Activated CD4-positive, alpha-beta T cell treated with anti-CD3 and anti-CD28 coated beads, Interleukin-2, amount 50 U/mL, for 1 hour (primary cell): ENCODE measurements around the gene IP6K1.

Experiments
- DNase-seq: peaks from one replicate; pipeline ENCODE4 v3.0.0-alpha.2; 2020

Gene IP6K1

DNA sequence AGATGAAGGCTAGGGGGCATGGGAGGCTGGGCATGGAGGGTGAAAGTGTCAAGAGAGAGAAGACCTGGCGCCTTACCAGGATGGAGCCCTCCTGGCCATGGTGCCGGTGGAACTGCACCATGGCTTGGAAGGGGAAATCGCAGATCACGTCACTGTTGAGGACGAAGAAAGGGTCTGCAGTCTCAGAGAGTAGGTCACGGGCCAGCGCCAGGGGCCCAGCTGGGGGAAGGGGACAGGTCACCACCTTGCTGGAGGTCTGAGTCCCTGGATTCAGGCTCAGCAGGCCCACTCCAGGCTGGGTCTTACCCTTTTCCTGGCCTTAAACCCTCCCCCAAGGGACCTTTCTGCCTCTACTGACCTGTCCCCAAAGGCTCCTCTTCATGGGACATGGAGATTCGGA lies 63.4 kb downstream of the IP6K1 start:
- no peak for DNase-seq

DNA sequence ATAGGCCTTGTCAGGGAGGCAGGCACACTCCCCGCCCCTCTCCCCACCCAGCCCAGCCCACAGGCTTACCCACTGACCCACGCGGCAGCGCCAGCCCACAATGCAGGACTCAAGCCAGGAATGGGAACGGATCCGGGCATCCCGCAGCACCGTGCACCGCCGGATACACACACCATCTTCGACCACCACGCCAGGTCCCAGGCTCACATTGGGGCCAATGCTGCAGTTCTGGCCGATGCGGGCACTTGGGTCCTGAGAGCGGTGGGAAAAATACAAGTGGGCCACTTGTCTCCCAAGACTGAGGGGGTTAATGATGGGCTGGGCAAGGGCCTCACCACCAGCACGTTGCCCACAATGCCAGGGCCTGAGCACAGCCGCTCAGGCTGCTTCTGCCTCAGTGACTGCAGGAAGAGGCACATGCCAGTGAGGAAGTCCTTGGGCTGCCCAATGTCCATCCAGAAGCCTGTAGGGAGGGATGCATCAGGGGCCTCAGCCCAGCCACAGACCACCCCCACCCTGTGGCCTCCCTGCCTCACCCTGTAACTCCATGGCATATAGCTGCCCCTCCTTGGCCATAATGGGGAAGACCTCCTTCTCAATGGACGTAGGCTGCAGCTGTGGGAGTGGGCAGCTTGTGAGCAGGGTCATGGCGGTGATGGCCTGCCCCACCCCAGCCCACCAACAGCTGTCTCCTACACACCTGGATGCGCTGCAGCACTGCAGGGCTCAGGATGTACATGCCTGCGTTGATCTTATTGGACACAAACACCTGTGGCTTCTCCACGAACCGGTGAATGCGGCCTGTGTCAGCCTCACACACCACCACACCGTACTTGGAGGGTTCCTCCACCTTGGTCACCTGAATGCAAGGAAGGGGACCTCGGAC lies 64.2 kb downstream of the IP6K1 start:
- DNase-seq = no peak

DNA sequence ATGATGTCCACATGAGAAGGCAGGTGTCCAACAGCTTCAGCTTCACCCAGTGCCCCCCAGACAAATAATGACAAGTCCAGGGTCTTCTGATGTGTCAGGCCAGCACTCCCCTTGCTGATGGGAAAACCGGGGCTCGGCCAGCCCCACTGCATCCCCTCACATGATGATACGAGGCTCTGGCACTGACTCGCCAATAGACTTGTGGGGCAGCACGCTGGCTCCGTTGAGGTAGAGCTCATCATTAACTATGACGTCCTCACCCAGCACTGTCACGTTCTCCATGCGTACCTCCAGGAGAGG lies 64.8 kb downstream of the IP6K1 start:
- no peak for DNase-seq

DNA sequence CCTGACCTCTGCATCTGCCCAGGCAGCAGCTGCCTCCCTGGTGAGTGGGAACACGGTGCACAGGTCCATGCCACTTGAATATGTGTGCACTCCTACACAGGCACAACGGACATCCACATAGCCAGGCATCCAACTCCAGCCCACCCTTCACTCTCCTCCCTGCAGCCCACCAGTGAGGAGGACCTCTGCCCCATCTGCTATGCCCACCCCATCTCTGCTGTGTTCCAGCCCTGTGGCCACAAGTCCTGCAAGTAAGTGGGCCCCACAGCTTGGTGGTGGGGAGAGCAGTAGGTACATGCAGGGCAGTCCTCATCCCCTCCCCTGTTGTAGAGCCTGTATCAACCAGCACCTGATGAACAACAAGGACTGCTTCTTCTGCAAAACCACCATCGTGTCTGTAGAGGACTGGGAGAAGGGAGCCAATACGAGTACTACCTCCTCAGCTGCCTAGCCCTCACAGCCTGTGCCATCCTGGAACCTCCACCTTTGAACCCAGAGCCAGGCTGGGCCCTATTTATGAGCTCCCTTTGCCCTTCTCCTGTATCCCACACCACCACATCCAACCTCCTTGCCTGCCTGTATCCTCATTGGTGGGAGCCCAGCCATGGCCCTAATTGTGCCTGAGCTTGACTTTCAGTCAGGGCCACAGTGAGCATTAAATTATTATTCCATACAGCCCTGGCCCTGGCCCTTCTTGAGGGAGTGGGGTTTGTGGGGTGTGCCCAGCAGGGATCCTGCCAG lies 65.3 kb downstream of the IP6K1 start:
- no peak for DNase-seq

DNA sequence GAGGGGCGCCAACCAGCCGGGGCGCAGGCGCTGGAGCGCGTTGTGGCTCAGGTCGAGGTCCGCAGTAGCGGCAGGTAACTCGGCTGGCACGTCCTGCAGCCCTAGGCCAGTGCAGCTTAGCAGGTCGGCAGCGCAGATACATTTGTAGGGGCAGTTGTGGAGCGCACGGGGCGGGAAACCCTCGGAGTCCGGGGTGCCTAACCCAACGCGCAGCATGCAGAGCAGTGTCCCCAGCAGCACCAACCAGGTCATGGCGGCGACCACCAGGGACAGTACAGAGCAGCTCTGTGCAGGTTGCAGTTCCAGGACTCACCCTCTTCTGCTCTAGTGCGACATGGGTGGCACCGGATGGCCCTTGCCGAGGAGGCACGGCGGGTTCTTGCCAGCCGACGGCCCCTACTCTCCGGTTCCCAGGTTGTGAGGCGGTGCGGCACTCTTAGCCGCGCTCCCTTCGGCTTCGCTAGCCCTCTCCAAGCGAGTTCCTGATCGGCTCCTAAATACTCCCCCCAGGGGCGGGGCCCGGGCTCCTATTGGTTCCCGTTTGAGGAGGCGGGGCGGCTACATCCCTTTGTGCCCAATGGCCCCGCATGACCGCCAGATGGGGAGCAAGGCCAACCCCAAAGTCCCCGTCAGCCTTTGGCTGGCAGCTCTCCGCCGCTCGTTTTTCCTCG lies 67.0 kb downstream of the IP6K1 start, which contains the start of gene AMIGO3:
Gene AMIGO3 (minus strand): TSS at position 471 of the 671 bp plus-strand sequence. CDS start 219 bp downstream, at position 252.
- peak; percentile 91 for DNase-seq

DNA sequence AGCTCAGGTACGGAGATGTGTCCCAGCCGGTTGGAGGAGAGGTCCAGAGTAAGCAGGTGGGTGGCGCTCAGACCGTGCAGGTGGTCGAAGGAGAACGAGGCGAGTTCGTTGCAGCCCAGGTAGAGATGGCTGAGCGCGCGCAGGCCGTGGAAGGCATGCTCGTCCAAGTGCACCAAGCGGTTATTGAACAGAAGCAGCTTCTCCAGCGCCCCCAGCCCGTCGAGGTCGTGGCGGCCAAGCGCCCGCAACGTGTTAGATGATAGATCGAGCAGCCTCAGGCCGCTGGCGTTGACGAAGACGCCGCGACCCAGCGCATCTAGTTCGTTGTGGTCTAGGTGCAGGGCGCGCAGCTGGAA lies 67.5 kb downstream of the IP6K1 start:
- peak; percentile 17 for DNase-seq

DNA sequence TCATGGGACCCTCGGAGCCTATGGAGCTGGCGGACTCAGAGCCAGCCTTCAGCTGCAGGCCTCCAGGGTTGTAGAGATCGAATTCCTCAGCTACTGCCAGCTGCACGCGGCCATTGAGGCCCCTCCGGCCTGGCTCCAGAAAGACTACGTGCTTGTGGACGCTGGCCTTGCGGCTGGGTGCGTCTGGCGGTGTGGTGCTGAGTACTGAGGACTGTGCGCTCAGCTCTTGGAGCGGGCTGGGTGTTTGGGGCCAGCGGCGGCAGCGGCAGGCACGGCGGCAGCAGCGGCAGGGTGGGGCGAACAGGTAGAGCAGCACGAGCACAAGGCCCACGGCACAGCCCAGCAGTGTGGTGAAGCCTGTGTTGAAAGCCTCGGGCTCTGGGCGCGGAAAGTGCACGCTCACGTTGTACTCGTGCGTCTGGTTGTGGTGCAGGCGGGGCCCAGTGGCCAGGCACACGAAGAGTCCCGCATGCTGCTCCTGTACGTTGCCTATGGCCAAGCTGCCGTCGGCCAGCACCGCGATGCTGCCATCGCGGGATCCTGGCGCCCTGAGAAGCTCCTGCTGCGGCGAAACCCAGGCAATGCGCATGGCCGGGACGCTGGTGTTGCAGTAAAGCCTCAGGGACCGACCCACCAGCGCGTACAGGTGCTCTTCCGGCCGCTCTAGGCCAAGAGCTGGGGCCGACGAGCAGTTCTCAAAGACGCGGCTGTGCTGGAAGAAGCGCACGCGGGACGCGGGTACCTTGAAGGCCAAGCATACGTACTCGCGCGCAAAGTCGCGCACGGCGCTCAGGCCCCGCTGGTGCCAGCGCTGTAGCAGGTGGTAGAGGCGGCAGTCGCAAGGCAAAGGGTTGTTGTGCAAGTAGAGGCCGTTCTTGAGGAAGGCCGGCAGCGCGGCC lies 68.1 kb downstream of the IP6K1 start:
- no peak for DNase-seq

DNA sequence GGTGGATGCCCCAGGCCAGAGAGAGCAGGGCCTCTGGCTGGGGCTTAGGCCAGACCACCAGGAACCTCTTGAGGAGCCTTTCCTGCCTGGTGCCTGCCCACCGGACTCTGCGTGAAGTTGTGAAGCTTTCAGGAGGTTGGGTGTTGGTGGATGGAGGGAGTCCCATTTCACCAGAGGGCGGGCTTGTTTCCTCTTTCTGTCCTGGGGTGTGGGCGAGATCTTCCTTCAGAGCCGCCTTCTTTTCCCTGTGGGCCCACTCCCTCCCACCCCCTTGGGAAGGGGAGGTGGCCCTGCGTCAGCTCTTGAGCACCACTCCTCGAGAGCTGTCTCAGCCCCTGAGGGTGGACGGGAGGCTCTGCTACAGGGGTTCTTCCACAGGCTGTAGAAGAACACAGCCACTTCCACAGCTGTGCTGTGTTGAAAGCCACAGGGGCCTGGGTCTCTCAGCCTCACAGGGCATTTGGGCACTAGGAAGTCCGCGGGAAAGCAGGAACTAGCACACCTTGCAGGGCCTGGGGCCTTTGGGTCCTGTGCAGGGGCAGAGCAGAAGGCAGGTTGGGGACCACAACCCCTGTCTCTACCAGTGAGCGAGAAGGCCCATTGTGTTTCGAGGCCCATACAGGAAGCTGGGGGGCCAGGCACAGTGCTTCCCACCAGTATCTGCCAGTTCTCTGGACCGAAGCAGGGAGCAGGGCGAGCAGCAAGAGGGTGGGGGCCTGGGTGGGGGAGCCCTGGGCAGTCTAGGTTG lies 69.0 kb downstream of the IP6K1 start:
- DNase-seq = no peak

DNA sequence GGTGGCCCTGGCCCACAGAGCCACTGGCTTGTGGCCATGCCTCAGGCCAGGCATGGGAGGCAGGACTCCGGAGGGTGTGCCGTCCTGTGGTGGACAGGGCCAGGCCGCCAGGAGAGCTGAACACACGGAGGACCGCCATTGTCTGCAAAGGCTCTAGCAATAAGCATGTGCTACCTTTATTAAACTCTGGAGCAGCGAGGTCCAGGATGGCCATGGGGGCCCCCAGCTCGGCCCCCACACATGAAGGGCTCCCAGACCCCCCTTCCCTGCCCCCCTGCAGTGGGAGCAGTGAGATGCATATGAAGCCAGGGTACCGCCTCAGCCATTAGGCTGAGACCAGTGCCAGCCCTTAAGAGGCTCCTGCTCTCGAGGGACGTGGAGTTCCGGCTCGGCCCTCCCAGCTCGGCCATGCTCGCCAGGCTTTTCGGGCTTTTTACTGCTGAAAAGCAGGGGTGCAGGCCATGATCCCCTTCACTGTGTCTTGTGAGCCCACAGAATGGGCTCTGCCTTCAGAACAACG lies 69.6 kb downstream of the IP6K1 start:
- DNase-seq = no peak

DNA sequence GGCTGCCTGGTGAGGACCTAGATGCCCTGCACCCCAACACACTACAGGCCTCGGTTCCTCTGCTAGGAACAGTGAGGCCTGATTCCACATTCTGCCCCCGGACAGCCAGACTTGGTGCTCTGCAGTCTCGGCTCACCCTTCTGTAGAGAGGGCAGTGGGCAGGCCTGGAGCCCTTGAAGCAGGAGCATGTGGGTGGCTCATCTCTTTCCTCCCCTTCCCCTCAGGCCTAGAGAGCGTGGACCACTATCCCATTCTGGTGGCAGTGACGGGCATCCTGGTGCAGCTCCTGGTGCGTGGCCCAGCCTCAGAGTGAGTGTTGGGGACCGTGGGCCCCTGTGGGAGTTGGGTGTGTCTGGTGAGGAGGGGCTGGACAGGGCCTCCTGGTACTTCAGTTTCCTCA lies 70.2 kb downstream of the IP6K1 start:
- DNase-seq = no peak

DNA sequence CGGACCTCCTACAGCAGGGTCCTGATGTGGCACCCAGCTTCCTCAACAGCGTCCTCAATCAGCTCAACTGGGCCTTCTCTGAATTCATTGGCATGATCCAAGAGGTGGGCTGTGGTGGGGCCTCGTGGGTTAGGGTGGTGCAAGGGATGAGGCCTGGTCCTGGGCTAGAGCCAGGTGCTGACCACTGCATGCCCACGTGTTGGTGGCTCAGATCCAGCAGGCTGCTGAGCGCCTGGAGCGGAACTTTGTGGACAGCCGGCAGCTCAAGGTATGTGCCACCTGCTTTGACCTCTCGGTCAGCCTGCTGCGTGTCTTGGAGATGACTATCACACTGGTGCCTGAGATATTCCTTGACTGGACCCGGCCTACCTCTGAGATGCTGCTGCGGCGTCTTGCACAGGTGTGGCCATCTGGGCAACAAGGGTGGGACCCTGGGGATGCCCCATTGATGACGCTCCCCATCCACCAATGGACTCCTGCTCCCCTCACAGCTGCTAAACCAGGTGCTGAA lies 70.7 kb downstream of the IP6K1 start:
- no peak for DNase-seq

DNA sequence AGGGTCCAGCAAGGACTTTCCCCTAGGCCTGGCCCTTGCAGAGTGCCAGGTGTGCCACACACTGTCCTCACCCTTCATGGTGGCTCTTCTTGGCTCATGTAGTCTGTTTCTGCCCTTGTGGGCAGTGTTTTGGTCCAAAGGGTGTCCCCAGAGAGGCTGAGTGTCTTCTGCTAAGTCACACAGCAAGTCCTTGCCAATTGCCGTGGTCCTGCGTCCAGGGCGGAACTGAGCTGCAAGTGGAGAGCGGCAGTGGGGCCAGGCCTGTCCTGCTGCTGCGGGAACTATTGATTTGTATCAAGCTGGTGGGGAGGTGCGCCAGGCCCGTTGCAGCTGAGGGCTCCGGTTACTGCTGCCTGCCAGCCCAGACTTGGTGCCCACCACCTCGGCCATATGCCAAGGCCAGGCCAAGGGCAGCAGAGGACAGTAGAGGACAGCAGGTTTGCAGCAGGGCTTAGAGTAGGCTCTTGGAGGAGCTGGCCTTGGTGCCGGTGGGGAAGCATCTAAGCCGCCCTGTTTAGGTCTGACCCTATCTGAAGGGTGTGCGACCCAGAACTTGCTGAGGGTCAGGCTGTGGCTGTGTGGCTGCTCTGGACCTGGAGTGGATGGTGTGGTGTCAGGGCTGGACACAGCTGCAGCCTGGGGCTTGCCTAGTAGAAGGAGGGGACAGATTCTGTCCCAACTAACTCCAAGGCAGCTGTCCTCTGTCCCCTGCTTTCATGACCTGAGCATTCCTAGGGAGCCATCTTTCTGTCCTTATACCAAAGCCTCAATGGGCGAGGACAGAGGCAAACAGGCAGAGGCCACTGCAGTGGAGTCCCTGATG lies 71.4 kb downstream of the IP6K1 start:
- DNase-seq = no peak

DNA sequence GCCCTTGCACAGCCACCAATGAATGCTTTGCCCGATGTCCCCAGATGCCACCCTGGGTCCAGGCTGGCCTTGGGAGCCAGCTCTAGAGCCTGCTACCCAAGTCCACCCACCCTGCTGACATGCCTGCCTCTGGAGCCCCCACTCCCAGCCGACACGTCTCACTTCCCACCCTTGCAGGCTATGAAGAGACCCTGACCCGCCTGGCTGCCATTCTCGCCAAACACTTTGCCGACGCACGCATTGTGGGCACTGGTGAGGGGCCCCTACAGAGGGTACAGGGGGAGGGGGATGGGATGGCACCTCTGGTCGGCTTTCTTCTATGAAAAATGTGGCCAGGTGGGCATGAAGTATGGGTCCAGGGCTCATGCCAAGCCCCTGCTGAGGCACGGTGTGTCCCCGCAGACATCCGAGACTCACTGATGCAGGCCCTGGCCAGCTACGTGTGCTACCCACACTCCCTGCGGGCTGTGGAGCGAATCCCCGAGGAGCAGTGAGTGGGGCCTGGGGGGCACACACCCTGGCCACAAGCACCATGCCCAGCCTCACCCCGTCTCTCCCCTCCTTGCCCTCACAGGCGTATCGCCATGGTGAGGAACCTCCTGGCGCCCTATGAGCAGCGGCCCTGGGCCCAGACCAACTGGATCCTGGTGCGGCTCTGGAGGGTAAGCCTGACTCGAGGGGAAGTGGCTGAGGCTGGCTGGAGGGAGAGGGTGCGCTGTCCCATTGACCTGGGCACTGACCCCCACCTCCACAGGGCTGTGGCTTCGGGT lies 72.8 kb downstream of the IP6K1 start:
- no peak for DNase-seq

DNA sequence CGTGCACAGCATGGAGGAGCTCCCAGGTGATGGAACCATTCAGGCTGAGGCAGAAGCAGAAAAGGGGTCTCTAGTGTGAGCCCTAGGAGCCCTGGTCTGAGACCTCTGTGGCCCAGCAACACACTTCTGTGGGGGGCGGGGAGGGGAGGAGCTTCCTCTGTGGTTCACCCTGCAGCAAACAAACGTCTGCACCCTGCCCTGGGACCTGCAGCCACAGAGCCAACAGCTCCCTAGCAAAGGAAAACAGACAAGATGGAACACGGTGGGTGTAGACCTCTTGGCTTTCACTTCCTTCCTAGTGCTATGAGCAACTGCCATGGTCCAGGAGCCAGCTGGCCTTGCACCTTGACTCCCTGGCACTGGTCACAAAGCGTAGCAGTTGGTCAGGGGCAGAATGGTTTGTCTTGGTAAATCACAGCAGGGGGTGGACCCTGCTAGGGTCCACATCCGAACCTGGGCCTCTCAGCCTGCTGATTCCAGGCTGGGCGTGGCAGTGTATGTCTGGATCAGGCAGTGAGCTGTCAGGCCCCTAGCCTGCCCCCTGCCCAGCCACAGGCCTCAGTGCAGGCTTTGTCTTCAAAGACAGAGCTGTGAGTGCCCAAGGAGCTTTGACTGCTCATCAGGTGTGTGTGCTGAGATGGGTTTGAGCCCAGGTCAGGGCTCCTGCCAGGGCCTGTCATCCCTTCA lies 73.6 kb downstream of the IP6K1 start:
- no peak for DNase-seq

DNA sequence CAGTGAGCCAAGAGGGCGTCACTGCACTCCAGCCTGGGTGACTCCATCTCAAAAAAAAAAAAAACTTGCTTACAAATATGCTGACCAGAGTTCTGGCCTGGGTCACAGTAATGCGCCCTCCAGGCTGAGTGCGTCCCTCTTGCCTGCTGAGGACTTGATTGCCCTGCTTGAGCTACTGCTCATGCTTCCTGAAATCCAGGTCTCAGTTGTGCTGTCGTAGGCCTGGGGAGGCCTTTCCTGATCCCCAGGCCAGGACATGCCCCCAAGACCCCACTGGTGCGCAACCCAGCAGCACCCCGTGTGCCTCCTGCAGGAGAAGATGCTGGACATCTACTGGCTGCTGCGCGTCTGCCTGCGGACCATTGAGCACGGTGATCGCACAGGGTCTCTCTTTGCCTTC lies 74.2 kb downstream of the IP6K1 start:
- DNase-seq = no peak

DNA sequence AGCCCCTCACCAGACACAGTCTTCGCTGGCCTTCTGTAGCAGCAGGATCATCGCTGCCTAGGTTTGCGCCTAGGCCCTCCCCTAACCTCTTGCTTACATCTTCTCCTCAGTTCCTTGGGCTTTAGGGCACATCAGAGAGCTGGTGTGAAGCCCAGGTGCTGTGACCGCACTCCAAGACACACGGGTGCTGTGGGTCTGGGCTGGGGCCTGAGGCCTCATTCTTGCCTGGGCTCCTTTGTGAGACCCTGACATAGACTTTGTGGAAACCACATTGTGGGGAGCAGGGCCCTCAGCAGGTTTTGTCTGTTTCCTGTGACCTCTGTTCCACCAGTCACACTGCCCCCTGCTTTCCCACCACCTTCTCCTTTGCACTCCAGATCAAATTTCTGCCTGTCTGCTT lies 74.9 kb downstream of the IP6K1 start:
- no peak for DNase-seq

DNA sequence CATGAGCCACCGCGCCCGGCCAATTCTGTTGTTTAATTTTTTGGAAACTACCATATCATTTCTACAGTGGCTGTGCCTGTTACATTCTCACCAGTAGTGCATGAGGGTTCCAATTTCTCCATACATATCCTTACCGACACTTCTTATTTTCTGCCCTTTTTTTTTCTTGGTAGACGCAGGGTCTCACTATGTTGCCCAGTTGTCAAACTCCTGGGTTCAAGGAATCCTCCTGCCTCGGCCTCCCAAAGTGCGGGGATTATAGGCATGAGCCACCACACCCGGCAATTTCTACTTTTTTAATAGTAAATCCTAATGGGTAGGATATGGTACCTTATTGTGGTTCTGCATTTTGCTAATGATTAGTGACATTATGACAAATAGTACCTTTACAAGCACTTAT lies 76.5 kb downstream of the IP6K1 start:
- DNase-seq = no peak

DNA sequence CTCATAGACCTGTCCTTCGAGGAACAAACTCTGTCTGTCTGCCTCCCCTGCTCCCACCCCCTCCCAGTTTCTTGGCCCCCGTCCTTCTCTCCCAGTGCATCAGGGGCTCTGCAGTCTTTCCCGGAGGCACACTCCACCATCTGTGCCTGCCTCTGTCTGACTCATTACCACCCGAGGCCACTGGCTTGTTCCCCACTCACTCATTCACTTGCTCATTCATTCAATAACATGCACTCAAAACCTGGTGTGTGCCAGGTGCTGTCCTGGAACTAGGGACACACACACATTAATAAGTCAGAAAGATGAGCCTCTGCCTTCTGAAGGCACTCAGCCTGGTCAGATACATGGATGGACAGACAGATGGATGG lies 79.2 kb downstream of the IP6K1 start:
- no peak for DNase-seq

DNA sequence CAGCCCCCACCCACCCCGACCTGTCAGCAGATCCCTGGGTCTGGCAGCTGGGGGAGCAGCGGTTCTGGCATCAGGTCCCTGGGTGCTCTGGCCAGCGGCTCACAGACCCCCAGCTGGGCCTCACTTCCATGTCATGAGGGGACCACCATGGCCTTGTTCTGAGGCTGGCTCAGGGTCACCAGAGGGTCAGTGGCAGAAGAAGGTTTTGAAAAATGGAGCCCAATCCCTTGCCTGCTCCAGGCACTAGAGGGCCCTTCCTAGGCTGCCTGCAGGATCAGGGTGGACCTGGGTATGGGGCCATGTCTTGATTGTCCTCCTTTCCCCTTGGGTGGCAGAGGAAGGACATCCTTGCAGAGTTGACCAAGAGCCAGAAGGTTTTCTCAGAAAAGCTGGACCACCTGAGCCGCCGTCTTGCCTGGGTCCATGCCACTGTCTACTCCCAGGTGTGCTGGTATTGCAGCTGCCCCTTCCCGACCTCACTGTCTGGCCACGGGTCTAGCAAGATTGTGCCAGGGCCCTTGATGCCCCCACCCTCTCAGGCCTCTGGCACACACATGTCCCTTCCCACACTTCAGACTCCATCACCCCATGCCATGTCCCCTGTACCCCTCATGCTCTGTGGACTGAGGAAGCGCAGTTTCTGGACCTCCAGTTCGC lies 79.8 kb downstream of the IP6K1 start:
- no peak for DNase-seq
